A549 (cell line): Measurements from ENCODE around the gene FGFR1OP2.

Source experiments
- CBX8 ChIP-seq: fragments of 200-600 bp; sonication (generic); IDR thresholded peaks from 2 replicates; pipeline ENCODE4 v1.6.1; 2016
- CTCF ChIP-seq: fragments of >200 bp; sonication (Bioruptor Twin); formaldehyde crosslinking; IDR thresholded peaks from 3 replicates; pipeline ENCODE4 v1.5.1; 2016
- EP300 ChIP-seq, 2 experiments: fragments of >200 bp; sonication (Bioruptor Twin); formaldehyde crosslinking; IDR thresholded peaks; 2 replicates in 1 of 2; 3 replicates in 1 of 2; pipeline ENCODE4 v1.6.1; 2016 to 2017
- ESRRA ChIP-seq: fragments of 150-350 bp; IDR thresholded peaks from 2 replicates; pipeline ENCODE4 v1.6.1; 2014; ENCODE audit warnings: mild to moderate bottlenecking, low read length, borderline replicate concordance
- HOXA7 ChIP-seq: fragments of 250-450 bp; sonication (Bioruptor Pico); IDR thresholded peaks from 2 replicates; pipeline ENCODE4 v1.5.0; 2020; ENCODE audit warnings: mild to moderate bottlenecking, moderate library complexity
- MAX ChIP-seq: IDR thresholded peaks from 2 replicates; pipeline ENCODE4 v1.6.1; 2012
- NFE2L2 ChIP-seq: fragments of 150-350 bp; conservative IDR thresholded peaks from 2 replicates; pipeline ENCODE4 v1.6.1; 2014; ENCODE audit warnings: low read length
- PBX3 ChIP-seq: IDR thresholded peaks from 2 replicates; pipeline ENCODE4 v1.6.1; 2012
- POLR2A ChIP-seq: IDR thresholded peaks from 2 replicates; pipeline ENCODE4 v1.6.1; 2012; ENCODE audit warnings: mild to moderate bottlenecking, low read length
- REST ChIP-seq: fragments of 200-600 bp; sonication (generic); IDR thresholded peaks from 2 replicates; pipeline ENCODE4 v1.6.1; 2016; ENCODE audit warnings: antibody characterized with exemption, mild to moderate bottlenecking, moderate library complexity

GRCh38 chr12:26935636-26936378 lies 2.5 kb upstream of the FGFR1OP2 start:
- TF ChIP-seq CTCF (no peak), CBX8 (no peak), EP300 (IDR thresholded peaks at IDR 0.05) (no peak), PBX3 (no peak), POLR2A (no peak), NFE2L2 (no peak), ESRRA (no peak), REST (no peak), MAX (no peak), HOXA7 (CRISPR knock-in tag) (no peak)
